HEK293T (cell line): ENCODE measurements around the gene BCAS1.

Experiments used
- ARNT ChIP-seq: fragments of 450-650 bp; IDR thresholded peaks from 2 replicates; pipeline ENCODE4 v1.6.1; 2017; ENCODE audit warnings: mild to moderate bottlenecking
- BHLHE40 ChIP-seq: fragments of 450-650 bp; IDR thresholded peaks from 2 replicates; pipeline ENCODE4 v1.6.1; 2016; ENCODE audit warnings: mild to moderate bottlenecking, moderate library complexity, borderline replicate concordance
- CTBP1 ChIP-seq: fragments of 450-650 bp; IDR thresholded peaks from 2 replicates; pipeline ENCODE4 v1.6.1; 2016; ENCODE audit warnings: borderline replicate concordance
- ELF4 ChIP-seq: fragments of 450-650 bp; IDR thresholded peaks from 2 replicates; pipeline ENCODE4 v1.6.1; 2017; ENCODE audit warnings: antibody characterized with exemption
- FOXK2 ChIP-seq: fragments of 450-650 bp; IDR thresholded peaks from 2 replicates; pipeline ENCODE4 v1.6.1; 2016; ENCODE audit warnings: mild to moderate bottlenecking
- FOXM1 ChIP-seq: fragments of 450-650 bp; IDR thresholded peaks from 2 replicates; pipeline ENCODE4 v1.6.1; 2017; ENCODE audit warnings: mild to moderate bottlenecking, borderline replicate concordance
- HDGF ChIP-seq: fragments of 450-650 bp; IDR thresholded peaks from 2 replicates; pipeline ENCODE4 v1.6.1; 2017; ENCODE audit warnings: antibody characterized with exemption, borderline replicate concordance
- LEF1 ChIP-seq: fragments of 450-650 bp; IDR thresholded peaks from 2 replicates; pipeline ENCODE4 v1.6.1; 2017; ENCODE audit warnings: mild to moderate bottlenecking, borderline replicate concordance
- NFRKB ChIP-seq: fragments of 450-650 bp; IDR thresholded peaks from 2 replicates; pipeline ENCODE4 v1.6.1; 2016; ENCODE audit warnings: mild to moderate bottlenecking, moderate library complexity
- PKNOX1 ChIP-seq: fragments of 450-650 bp; IDR thresholded peaks from 2 replicates; pipeline ENCODE4 v1.6.1; 2016
- SP1 ChIP-seq: fragments of 450-650 bp; IDR thresholded peaks from 2 replicates; pipeline ENCODE4 v1.6.1; 2017
- SUZ12 ChIP-seq: fragments of 450-650 bp; IDR thresholded peaks from 2 replicates; pipeline ENCODE4 v1.6.1; 2016; ENCODE audit warnings: mild to moderate bottlenecking
- TARDBP ChIP-seq: fragments of 450-650 bp; IDR thresholded peaks from 2 replicates; pipeline ENCODE4 v1.6.1; 2016
- ZNF384 ChIP-seq: fragments of 450-650 bp; IDR thresholded peaks from 2 replicates; pipeline ENCODE4 v1.6.1; 2016

- TF ChIP-seq FOXM1 (no peak), ELF4 (no peak), ARNT (no peak), NFRKB (no peak), SP1 (no peak), PKNOX1 (no peak), CTBP1 (no peak), SUZ12 (no peak), FOXK2 (no peak), LEF1 (no peak), TARDBP (no peak), HDGF (no peak), BHLHE40 (no peak), ZNF384 (no peak)
Observed at GRCh38 chr20:54090230-54091119, 20.1 kb upstream of the BCAS1 start.
